Type B pancreatic cell (in vitro differentiated cells): ENCODE measurements around the gene GATA6. TPM values are rescaled to one million over a fixed set of nuclear protein-coding genes. Genes with fewer than 3 reads are reported as not detected.

Experiments
- DNase-seq: peaks from one replicate; pipeline ENCODE4 v3.0.0; 2021; ENCODE audit warnings: mixed read lengths; ENCODE audit not compliant: unreplicated experiment; ENCODE audit errors: extremely low spot score
- H3K27ac Mint-ChIP-seq: 2 replicates; pipeline ENCODE4 v1.8.0; 2021; ENCODE audit warnings: mild to moderate bottlenecking, mixed read lengths
- H3K27me3 Mint-ChIP-seq: 2 replicates; pipeline ENCODE4 v1.8.0; 2021; ENCODE audit warnings: mixed read lengths
- H3K36me3 Mint-ChIP-seq: 2 replicates; pipeline ENCODE4 v1.8.0; 2021; ENCODE audit warnings: mixed read lengths
- H3K4me1 Mint-ChIP-seq: one replicate; pipeline ENCODE4 v1.8.0; 2021; ENCODE audit warnings: mixed read lengths; ENCODE audit not compliant: unreplicated experiment
- H3K4me3 Mint-ChIP-seq: 2 replicates; pipeline ENCODE4 v1.8.0; 2021; ENCODE audit warnings: mild to moderate bottlenecking, mixed read lengths
- H3K9me3 Mint-ChIP-seq: 2 replicates; pipeline ENCODE4 v1.8.0; 2021; ENCODE audit warnings: mixed read lengths
- total RNA-seq: library from RNA; stranded (reverse); gene quantifications from 2 replicates; pipeline ENCODE4 v1.2.1, GENCODE V29; 2021; ENCODE audit warnings: low replicate concordance
- TF ChIP-seq, protein P1 (sequence below): fragments of 200-600 bp; sonication (generic); conservative IDR thresholded peaks from 2 replicates; pipeline ENCODE4 v1.5.0; 2021; ENCODE audit warnings: antibody characterized with exemption, mild to moderate bottlenecking

The GATA6 gene
- total RNA-seq, 1 donor from 2014 or later: 37.7 TPM

GRCh38 chr18:22149710-22150109 lies 19.7 kb upstream of the GATA6 start:
- peaks cover 24% of the 10 kb centered on the region for H3K27me3 Mint-ChIP-seq
- H3K27ac Mint-ChIP-seq: no peak overlapping the region
- TF ChIP-seq, protein P1, sequence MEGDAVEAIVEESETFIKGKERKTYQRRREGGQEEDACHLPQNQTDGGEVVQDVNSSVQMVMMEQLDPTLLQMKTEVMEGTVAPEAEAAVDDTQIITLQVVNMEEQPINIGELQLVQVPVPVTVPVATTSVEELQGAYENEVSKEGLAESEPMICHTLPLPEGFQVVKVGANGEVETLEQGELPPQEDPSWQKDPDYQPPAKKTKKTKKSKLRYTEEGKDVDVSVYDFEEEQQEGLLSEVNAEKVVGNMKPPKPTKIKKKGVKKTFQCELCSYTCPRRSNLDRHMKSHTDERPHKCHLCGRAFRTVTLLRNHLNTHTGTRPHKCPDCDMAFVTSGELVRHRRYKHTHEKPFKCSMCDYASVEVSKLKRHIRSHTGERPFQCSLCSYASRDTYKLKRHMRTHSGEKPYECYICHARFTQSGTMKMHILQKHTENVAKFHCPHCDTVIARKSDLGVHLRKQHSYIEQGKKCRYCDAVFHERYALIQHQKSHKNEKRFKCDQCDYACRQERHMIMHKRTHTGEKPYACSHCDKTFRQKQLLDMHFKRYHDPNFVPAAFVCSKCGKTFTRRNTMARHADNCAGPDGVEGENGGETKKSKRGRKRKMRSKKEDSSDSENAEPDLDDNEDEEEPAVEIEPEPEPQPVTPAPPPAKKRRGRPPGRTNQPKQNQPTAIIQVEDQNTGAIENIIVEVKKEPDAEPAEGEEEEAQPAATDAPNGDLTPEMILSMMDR: no peak
- H3K9me3 Mint-ChIP-seq: no peaks in the 10 kb centered on the region
- no peak for DNase-seq
- H3K4me1 Mint-ChIP-seq: no peaks in the 10 kb centered on the region
- no peaks in the 10 kb centered on the region for H3K36me3 Mint-ChIP-seq
- H3K4me3 Mint-ChIP-seq: no peak overlapping the region

- no peak overlapping the region for H3K4me3 Mint-ChIP-seq
- H3K4me1 Mint-ChIP-seq: no peaks in the 10 kb centered on the region
- peaks cover 24% of the 10 kb centered on the region for H3K27me3 Mint-ChIP-seq
- TF ChIP-seq, protein P1: no peak
- no peak overlapping the region for H3K27ac Mint-ChIP-seq
- no peak for DNase-seq
- H3K9me3 Mint-ChIP-seq: no peaks in the 10 kb centered on the region
- H3K36me3 Mint-ChIP-seq: no peaks in the 10 kb centered on the region
Measured at GRCh38 chr18:22152093-22152492, 17.3 kb upstream of the GATA6 start.

- no peaks in the 10 kb centered on the region for H3K4me1 Mint-ChIP-seq
- H3K9me3 Mint-ChIP-seq: no peaks in the 10 kb centered on the region
- peaks cover 21% of the 10 kb centered on the region for H3K27me3 Mint-ChIP-seq
- DNase-seq: no peak
- no peaks in the 10 kb centered on the region for H3K36me3 Mint-ChIP-seq
- H3K4me3 Mint-ChIP-seq: no peak overlapping the region
- TF ChIP-seq, protein P1: no peak
- no peak overlapping the region for H3K27ac Mint-ChIP-seq
Measured at GRCh38 chr18:22153428-22153827, 16.0 kb upstream of the GATA6 start.

- TF ChIP-seq, protein P1: no peak
- Mint-ChIP-seq H3K9me3 (no peaks in the 10 kb centered on the region), H3K4me3 (no peak overlapping the region), H3K27me3 (peaks cover 27% of the 10 kb centered on the region), H3K36me3 (no peaks in the 10 kb centered on the region), H3K27ac (no peak overlapping the region), H3K4me1 (peaks cover under 1% of the 10 kb centered on the region)
- no peak for DNase-seq
Measured at GRCh38 chr18:22155584-22155983, 13.8 kb upstream of the GATA6 start.

DNA sequence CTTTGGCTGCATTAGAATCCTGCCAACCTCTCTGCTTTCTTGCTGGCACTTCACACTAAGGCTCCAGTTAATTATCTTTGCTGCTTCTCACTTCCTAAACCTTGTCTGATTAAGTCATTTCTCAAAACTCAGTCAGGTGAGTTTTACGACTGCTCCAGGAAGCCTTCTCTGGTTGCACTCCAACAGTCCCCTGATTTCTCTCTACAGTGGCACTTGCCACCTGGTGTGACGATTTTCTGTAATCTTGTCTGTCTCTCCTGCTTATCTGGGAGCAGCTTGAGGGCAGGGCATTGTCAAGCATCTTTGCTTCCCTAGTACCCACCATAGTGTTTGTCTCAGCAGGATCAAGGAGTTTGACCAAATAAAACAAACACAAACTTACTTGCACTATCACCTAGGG lies 10.4 kb upstream of the GATA6 start:
- Mint-ChIP-seq H3K36me3 (no peaks in the 10 kb centered on the region), H3K27me3 (peaks cover 52% of the 10 kb centered on the region), H3K4me1 (peaks cover 4% of the 10 kb centered on the region), H3K9me3 (no peaks in the 10 kb centered on the region), H3K27ac (no peak overlapping the region), H3K4me3 (no peak overlapping the region)
- TF ChIP-seq, protein P1: no peak
- DNase-seq: no peak

- Mint-ChIP-seq H3K9me3 (no peaks in the 10 kb centered on the region), H3K4me3 (no peak overlapping the region), H3K36me3 (no peaks in the 10 kb centered on the region), H3K4me1 (peaks cover 8% of the 10 kb centered on the region), H3K27me3 (peaks cover 63% of the 10 kb centered on the region), H3K27ac (no peak overlapping the region)
- TF ChIP-seq, protein P1: no peak
- DNase-seq: no peak
Measured at GRCh38 chr18:22161090-22161489, 8.3 kb upstream of the GATA6 start.
